GM10248 (cell line): ENCODE results near the gene GRID2.

Source experiments
- CTCF ChIA-PET: fragments of 300-600 bp; sonication (Branson Sonifier 250); formaldehyde crosslinking; extraction: SDS; loops from one replicate; lab custom pipeline; 2021; ENCODE audit warnings: antibody characterized with exemption; lab: Yijun Ruan, JAX
- POLR2A ChIA-PET: fragments of 350-650 bp; sonication (Branson Sonifier 250); formaldehyde crosslinking; extraction: SDS; loops from one replicate; lab custom pipeline; 2020; ENCODE audit warnings: antibody characterized with exemption; lab: Yijun Ruan, JAX
- DNase-seq: peaks from one replicate; pipeline ENCODE4 v3.0.0; 2012; ENCODE audit errors: extremely low spot score
- CTCF ChIP-seq: IDR thresholded peaks from 2 replicates; pipeline ENCODE4 v1.5.1; 2012; ENCODE audit warnings: mild to moderate bottlenecking, low read depth; ENCODE audit errors: extremely low read depth, missing control alignments, control extremely low read depth

Gene GRID2

GRCh38 chr4:93072292-93072691, 768.5 kb downstream of the GRID2 start:
- POLR2A ChIA-PET: no interaction called here
- DNase-seq: no peak
- TF ChIP-seq CTCF: no peak
- CTCF ChIA-PET: no interaction called here

GRCh38 chr4:93080316-93080715, 776.5 kb downstream of the GRID2 start:
- TF ChIP-seq CTCF: no peak
- DNase-seq: no peak
- ChIA-PET POLR2A (no interaction called here), CTCF (no interaction called here)

- DNase-seq: no peak
- no peak for TF ChIP-seq CTCF
- ChIA-PET CTCF (interaction anchor here (1.6 kb wide), 1 partner anchor 9 kb away, joined by 5 read pairs; no protein-coding TSS in a partner anchor), POLR2A (no interaction called here)
Observed at GRCh38 chr4:93084599-93085305, 781.0 kb downstream of the GRID2 start.

- no peak for DNase-seq
- ChIA-PET CTCF (no interaction called here), POLR2A (no interaction called here)
- no peak for TF ChIP-seq CTCF
Observed at GRCh38 chr4:93086356-93086755, 782.6 kb downstream of the GRID2 start.

GRCh38 chr4:93092765-93093164, 789.0 kb downstream of the GRID2 start:
- CTCF ChIA-PET: interaction anchor here (0.9 to 1.5 kb wide), 4 partner anchors 8 to 40 kb away, joined by 3 to 5 read pairs (median 4); no protein-coding TSS in a partner anchor
- POLR2A ChIA-PET: no interaction called here
- no peak for TF ChIP-seq CTCF
- DNase-seq: no peak

- DNase-seq: no peak
- no peak for TF ChIP-seq CTCF
- POLR2A ChIA-PET: no interaction called here
- CTCF ChIA-PET: no interaction called here
Observed at GRCh38 chr4:93103042-93103441, 799.3 kb downstream of the GRID2 start.

GRCh38 chr4:93116624-93117023, 812.9 kb downstream of the GRID2 start:
- ChIA-PET CTCF (interaction anchor here (1.0 kb wide), 1 partner anchor 17 kb away, joined by 3 read pairs; no protein-coding TSS in a partner anchor), POLR2A (no interaction called here)
- no peak for TF ChIP-seq CTCF
- no peak for DNase-seq
